Tongue (tissue), 2 donors: ENCODE measurements around the gene DSCAML1. TPM values are rescaled to one million over a fixed set of nuclear protein-coding genes. Genes with fewer than 3 reads are reported as not detected.

Experiments
- DNase-seq: peaks from one replicate; pipeline ENCODE4 v3.0.0-alpha.2; 2015
- total RNA-seq: library from RNA; depleted of rRNA; stranded (reverse); fragments of >200 nt; gene quantifications from one replicate; pipeline ENCODE4 v1.2.3, GENCODE V29; 2014

The DSCAML1 gene
- total RNA-seq, 1 donor from 2014 or later = 0.31 TPM

GRCh38 chr11:117575856-117576255 is 221.2 kb downstream of the DSCAML1 start:
- no peak for DNase-seq

GRCh38 chr11:117574551-117574950 is 222.5 kb downstream of the DSCAML1 start:
- DNase-seq = no peak

- DNase-seq = no peak
Observed at GRCh38 chr11:117573326-117573725, 223.7 kb downstream of the DSCAML1 start.

- no peak for DNase-seq
Observed at GRCh38 chr11:117572671-117573070, 224.3 kb downstream of the DSCAML1 start.

DNA sequence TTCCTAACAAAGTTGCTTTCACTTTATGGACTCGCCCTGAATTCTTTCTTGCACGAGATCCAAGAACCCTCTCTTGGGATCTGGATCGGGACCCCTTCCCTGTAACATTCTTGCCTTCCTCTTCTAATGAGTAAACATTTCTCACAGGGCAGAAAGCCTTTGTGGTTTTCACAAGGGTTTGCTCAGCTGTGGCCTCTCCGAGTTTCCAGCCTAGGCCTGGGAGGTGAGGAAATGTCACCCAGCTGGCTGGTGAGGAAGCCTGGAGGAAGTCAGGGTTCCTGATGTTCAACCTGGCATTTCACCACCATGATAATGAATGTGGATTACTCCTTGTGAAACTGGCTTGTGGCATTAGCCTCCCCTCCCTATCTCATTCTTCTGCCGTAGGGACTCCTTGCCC is 224.9 kb downstream of the DSCAML1 start:
- DNase-seq = no peak

GRCh38 chr11:117570701-117571100 is 226.3 kb downstream of the DSCAML1 start:
- peak; percentile 77 for DNase-seq

- DNase-seq = no peak
Observed at GRCh38 chr11:117569911-117570310, 227.1 kb downstream of the DSCAML1 start.

GRCh38 chr11:117565709-117566108 is 231.3 kb downstream of the DSCAML1 start:
- DNase-seq = no peak

DNA sequence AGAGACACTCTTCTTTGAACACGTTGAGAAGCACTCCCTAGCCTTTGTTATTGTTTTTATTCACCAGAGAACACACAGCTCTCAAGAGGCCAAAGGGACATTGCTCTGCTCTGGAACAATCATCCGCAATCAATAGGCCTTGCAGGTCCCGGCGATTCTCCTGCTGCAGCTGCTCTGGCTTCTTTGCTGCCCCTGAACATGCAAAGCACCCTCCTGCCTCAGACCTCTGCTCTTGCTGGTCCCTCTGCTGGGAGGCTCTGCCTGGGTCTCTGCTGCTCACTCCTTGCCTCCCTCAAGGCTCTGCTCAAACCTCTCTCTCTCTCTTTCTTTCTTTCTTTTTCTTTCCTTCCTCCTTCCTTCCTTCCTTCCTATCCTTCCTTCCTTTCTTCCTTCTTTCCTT is 232.7 kb downstream of the DSCAML1 start:
- DNase-seq = no peak

DNA sequence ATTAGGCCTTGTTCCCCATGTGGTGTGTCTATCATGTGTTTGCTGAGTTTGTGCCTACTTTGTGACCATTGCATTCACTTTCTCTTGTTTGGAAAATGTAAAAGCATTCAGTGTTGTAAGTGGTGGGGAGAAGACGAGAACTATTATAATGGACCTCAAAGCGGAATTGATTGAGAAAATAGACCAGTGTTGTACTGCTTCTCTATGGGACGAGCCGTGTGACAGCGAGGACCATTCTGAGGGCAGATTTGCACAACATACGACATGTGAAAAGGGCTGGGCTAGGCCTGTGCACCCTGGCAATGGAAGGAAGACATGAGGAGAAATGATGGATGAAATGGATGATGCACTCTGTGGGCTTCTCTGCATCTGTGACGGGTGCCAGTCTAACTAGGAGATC is 233.5 kb downstream of the DSCAML1 start:
- DNase-seq = no peak

DNA sequence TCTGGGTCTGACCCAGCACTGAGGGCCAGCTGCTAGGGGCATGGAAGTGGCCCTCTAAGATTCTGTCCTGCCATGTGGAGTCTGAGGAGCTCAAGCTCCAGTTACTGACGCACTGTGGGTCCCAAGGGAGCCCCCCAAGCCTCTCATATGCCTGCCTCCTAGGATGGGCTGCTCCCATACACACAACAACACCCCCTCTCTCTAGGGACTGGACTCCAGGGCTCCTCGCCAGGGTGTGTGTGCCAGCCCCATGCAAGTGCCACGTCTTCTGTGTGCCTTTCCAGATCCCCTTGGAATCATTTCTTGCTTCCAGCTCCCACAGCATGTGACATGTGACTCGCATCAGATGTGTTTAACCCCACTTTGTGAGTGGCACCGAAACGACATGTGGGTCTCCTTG is 234.9 kb downstream of the DSCAML1 start:
- DNase-seq = no peak

DNA sequence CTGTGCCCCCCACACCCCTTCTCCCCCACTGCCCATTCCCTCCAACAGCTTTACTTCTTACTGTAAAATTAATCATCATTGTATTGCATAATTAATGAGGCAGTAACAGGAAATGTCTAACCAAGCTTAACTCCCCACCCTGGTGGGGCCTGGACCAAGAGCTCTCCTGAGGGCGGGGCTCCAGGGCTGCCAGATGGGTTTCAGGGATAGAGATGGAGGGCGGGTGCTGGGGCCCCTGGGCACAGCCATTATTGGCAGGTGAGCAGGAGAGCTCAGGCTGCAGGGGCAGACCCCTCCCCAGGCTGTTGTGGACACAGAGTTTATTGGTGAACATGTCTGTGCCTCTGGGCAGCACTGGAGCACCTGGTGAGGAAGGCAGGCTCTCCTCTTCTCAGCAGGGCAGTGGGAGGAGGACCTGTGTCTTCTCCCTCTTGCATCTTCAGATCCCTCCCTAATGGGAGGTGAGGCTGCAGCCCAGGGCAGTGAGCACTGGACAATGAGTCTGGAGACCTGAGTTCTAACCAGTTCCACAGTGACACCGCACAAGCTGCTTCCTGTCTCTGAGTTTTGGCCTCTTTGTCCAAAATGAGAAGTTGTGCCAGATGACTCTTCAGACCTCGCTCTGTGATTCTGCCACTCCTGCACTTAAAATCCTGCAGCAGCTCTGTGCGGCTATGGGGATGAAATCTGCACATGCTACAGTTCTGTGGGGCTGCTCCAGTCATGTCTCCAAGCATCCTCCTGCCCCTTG is 236.1 kb downstream of the DSCAML1 start:
- no peak for DNase-seq

- DNase-seq = no peak
Observed at GRCh38 chr11:117559698-117560097, 237.3 kb downstream of the DSCAML1 start.

- DNase-seq = no peak
Observed at GRCh38 chr11:117557361-117557760, 239.7 kb downstream of the DSCAML1 start.

DNA sequence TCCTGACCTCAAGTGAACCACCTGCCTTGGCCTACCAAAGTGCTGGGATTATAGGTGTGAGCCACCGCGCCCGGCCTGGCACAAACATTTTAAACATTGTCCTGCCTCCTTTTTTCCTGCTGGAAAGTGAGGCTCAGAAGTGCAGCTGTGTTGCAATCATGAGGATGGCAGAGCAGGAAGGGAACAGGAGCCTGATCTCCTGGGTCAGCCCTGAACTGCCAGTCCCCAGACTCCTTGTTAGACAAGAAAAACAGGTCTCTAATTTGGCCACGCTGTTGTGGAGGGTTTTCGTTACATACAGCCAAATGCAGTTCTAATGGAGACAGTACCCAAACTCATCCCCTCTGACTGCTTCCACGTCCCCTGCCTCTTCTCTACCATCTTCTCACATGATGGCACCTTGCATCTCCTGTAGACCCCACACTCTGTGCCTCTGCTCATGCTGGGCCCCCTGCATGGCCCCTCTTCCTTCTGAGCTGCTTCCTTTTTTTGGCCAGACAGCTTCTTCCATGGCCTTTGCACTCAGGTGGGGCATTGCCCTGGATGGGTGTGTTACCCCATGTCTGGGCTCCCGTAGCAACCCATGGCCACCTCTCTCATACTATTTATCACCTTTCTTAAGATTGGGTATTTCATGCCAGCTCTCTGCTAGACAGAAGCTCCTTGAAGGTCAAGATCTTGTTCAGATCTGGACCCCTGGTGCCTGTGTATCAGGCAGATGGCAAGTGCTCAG is 242.2 kb downstream of the DSCAML1 start:
- DNase-seq = no peak

DNA sequence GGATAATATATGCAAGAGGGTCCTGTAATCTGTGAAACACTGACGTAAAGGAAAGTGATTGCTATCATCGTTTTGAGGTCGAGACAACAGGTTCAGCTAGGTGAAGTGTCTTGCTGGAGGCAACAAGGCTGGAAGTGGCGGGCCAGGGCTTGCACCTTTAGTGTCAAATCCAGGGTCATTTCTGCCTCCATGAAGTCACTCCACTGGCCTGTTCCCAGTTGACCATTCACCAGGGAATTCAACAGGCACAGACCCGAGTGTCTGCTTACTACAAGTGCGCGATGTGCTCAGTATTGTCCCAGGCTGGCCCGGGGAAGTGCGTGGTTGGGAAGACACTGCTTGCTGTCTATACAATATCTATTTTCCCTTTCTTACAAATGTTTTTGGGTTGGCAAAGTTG is 244.4 kb downstream of the DSCAML1 start:
- DNase-seq = no peak

DNA sequence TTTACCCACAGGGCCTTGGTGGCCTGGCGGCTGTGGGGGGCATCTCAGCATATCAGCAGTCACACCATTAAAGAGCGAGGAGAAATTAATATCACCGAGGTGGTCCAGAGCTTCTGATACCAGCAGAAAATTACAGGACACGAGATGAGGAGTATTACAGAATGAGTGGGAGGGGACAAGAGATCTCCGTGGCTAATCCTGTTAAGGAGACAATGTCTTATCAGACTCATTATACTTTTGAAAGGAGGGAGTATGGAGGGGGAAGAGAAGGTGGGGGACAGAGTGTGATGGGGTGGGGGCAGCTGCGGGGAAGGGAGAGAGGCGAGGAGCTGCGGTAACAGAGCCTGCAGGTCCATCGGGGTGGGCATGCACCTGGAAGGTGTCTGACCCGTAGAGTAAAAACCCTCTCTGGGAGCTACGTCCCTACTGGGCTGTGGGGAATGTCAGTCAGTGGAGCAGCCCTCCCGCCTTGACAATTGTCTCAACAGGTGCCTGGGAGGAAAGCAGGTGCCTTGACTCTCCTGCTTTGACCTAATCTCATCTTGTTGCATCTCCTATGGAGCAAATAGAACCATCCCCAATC is 245.2 kb downstream of the DSCAML1 start:
- no peak for DNase-seq

DNA sequence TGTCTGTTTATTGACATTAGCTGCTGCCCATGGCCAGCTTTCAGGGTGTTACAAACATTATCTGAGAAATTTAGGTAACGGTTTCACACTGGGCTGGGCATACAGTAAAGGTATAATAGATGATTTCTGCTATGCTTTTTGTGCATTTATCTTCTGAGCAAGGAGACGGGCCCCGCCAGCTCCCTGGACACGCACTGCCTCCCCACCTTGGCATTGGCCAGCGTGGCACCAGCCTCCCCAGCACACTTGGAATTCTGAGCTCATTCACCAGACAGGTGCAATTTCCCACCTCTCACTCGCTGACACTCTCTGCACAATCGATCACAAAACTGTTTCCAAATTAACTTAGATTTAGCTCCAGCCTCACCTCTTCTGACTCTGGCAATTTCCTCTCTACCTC is 246.6 kb downstream of the DSCAML1 start:
- DNase-seq = no peak

DNA sequence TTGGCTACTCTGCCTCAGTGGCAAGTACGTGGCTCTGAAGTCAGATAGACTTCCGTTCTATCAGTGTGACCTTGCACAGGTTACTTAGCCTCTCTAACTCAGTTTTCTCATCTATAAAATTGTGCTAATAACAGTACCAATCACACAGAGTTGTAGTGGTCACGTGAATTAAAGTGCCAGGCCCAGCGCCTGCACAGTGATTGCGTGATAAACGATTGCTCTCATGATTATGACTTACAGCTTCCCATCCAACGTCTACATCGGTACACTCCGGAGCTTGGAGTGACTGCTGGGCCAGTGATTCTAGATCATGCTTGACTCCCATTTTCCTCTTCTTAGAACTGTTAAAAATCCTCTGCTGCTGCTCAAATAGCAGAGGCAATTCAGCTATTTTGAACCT is 247.6 kb downstream of the DSCAML1 start:
- no peak for DNase-seq

- no peak for DNase-seq
Observed at GRCh38 chr11:117548876-117549275, 248.1 kb downstream of the DSCAML1 start.

DNA sequence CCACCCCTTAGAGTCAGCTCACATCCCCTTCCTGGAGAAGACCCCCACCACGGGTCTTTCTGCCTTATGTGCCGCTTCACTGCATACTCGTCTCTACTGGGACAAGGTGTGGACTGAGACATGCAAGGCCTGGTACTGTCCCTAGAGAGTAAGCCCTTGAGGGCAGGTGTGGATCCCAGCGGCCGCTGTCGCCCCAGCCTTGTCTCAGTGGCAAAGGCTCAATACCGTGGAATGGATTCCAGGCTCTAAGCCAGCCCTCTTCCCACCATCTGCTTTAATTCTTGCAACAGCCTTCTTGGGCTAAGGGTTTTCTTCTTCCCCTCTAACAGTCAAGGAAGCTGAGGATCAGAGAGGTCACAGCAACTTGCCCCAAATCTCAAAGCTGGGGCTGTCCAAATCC is 249.1 kb downstream of the DSCAML1 start:
- no peak for DNase-seq

GRCh38 chr11:117547195-117547850 is 249.7 kb downstream of the DSCAML1 start:
- no peak for DNase-seq
